ENCODE results near the gene TMEM201. TPM values are rescaled to one million over a fixed set of nuclear protein-coding genes. Genes with fewer than 3 reads are reported as not detected.

Gene TMEM201
- total RNA-seq, 1 donor from 2014 or later: 19.0 TPM

- intact Hi-C loops (cut with DNase I): no loop called here
- DNase-seq (ENCODE audit: low spot score): no peak
Measured at GRCh38 chr1:9596415-9597123, 7.9 kb downstream of the TMEM201 start.

- DNase-seq (ENCODE audit: low spot score): no peak
- intact Hi-C loops (cut with DNase I): no loop called here
Measured at GRCh38 chr1:9597361-9598315, 8.9 kb downstream of the TMEM201 start.

- DNase-seq (ENCODE audit: low spot score): no peak
- intact Hi-C loops (cut with DNase I): no loop called here
Measured at GRCh38 chr1:9598316-9598700, 9.6 kb downstream of the TMEM201 start.

- no peak for DNase-seq (ENCODE audit: low spot score)
- intact Hi-C loops (cut with DNase I): no loop called here
Measured at GRCh38 chr1:9599741-9600140, 11.0 kb downstream of the TMEM201 start.

- intact Hi-C loops (cut with DNase I): no loop called here
- no peak for DNase-seq (ENCODE audit: low spot score)
Measured at GRCh38 chr1:9600861-9601834, 12.4 kb downstream of the TMEM201 start.

GRCh38 chr1:9601942-9602793 is 13.5 kb downstream of the TMEM201 start:
- no peak for DNase-seq (ENCODE audit: low spot score)
- intact Hi-C loops (cut with DNase I): no loop called here

GRCh38 chr1:9602794-9603167 is 14.1 kb downstream of the TMEM201 start:
- no peak for DNase-seq (ENCODE audit: low spot score)
- intact Hi-C loops (cut with DNase I): no loop called here

GRCh38 chr1:9603307-9603706 is 14.6 kb downstream of the TMEM201 start:
- DNase-seq (ENCODE audit: low spot score): no peak
- intact Hi-C loops (cut with DNase I): no loop called here

- DNase-seq (ENCODE audit: low spot score): no peak
- intact Hi-C loops (cut with DNase I): no loop called here
Measured at GRCh38 chr1:9603766-9604753, 15.3 kb downstream of the TMEM201 start.

- intact Hi-C loops (cut with DNase I): no loop called here
- no peak for DNase-seq (ENCODE audit: low spot score)
Measured at GRCh38 chr1:9604836-9605235, 16.1 kb downstream of the TMEM201 start.

- no peak for DNase-seq (ENCODE audit: low spot score)
- intact Hi-C loops (cut with DNase I): no loop called here
Measured at GRCh38 chr1:9605946-9606455, 17.3 kb downstream of the TMEM201 start.

GRCh38 chr1:9606458-9606857 is 17.7 kb downstream of the TMEM201 start:
- intact Hi-C loops (cut with DNase I): no loop called here
- no peak for DNase-seq (ENCODE audit: low spot score)

- intact Hi-C loops (cut with DNase I): no loop called here
- no peak for DNase-seq (ENCODE audit: low spot score)
Measured at GRCh38 chr1:9606948-9607347, 18.2 kb downstream of the TMEM201 start.

GRCh38 chr1:9607352-9607751 is 18.6 kb downstream of the TMEM201 start:
- no peak for DNase-seq (ENCODE audit: low spot score)
- intact Hi-C loops (cut with DNase I): no loop called here

GRCh38 chr1:9609998-9610397 is 21.3 kb downstream of the TMEM201 start:
- intact Hi-C loops (cut with DNase I): no loop called here
- no peak for DNase-seq (ENCODE audit: low spot score)

- DNase-seq (ENCODE audit: low spot score): no peak
- intact Hi-C loops (cut with DNase I): no loop called here
Measured at GRCh38 chr1:9610548-9610947, 21.8 kb downstream of the TMEM201 start.

GRCh38 chr1:9611716-9612115 is 23.0 kb downstream of the TMEM201 start:
- no peak for DNase-seq (ENCODE audit: low spot score)

More at GRCh38 chr1:9611716-9612115, 23.0 kb downstream of the TMEM201 start:
- intact Hi-C loops (cut with DNase I): no loop called here

All from cardiac septum (tissue), 1 donor.